HG03469 (cell line): Measurements from ENCODE around the gene ZGPAT.

Experiments used
- ATAC-seq: cut with Tn5 transposase; IDR thresholded peaks from one replicate; pipeline ENCODE4 v1.9.1; 2021; ENCODE audit warnings: mild to moderate bottlenecking, moderate library complexity, moderate number of reproducible peaks; ENCODE audit not compliant: unreplicated experiment

ZGPAT gene

GRCh38 chr20:63742381-63743024, 34.7 kb downstream of the ZGPAT start:
- no peak for ATAC-seq

- ATAC-seq = no peak
These were observed 35.6 kb downstream of the ZGPAT start for GRCh38 chr20:63743210-63743970.

- ATAC-seq = no peak
These were observed 36.3 kb downstream of the ZGPAT start for GRCh38 chr20:63744158-63744557.

- ATAC-seq = no peak
These were observed 37.0 kb downstream of the ZGPAT start for GRCh38 chr20:63744574-63745423.

- ATAC-seq = no peak
These were observed 37.6 kb downstream of the ZGPAT start for GRCh38 chr20:63745424-63745805.

- ATAC-seq = no peak
These were observed 38.3 kb downstream of the ZGPAT start for GRCh38 chr20:63745961-63746731.

GRCh38 chr20:63746751-63747315, 39.0 kb downstream of the ZGPAT start:
- ATAC-seq = no peak

- ATAC-seq = no peak
These were observed 39.8 kb downstream of the ZGPAT start for GRCh38 chr20:63747622-63748069.

- ATAC-seq = no peak
These were observed 40.5 kb downstream of the ZGPAT start for GRCh38 chr20:63748070-63748933.

GRCh38 chr20:63748934-63749270, 41.1 kb downstream of the ZGPAT start:
- ATAC-seq = no peak

GRCh38 chr20:63749597-63750508, 42.0 kb downstream of the ZGPAT start:
- no peak for ATAC-seq

- no peak for ATAC-seq
These were observed 43.1 kb downstream of the ZGPAT start for GRCh38 chr20:63750807-63751470.

GRCh38 chr20:63751471-63752271, 43.8 kb downstream of the ZGPAT start:
- ATAC-seq = no peak

- ATAC-seq = no peak
These were observed 44.7 kb downstream of the ZGPAT start for GRCh38 chr20:63752411-63753101.

- no peak for ATAC-seq
These were observed 45.5 kb downstream of the ZGPAT start for GRCh38 chr20:63753381-63753780.

- no peak for ATAC-seq
These were observed 46.2 kb downstream of the ZGPAT start for GRCh38 chr20:63754008-63754407.
